GM19238 (cell line): ENCODE measurements around the gene SPCS1.
"Not testable (repeated sequence)": the region's sequence is repeated elsewhere in the genome, so short reads cannot be mapped to it uniquely, and the experiment has no call there.

Source experiments
- DNase-seq: peaks from one replicate; pipeline ENCODE4 v3.0.0; 2011; ENCODE audit warnings: low spot score; ENCODE audit not compliant: insufficient read length

The SPCS1 gene

DNA sequence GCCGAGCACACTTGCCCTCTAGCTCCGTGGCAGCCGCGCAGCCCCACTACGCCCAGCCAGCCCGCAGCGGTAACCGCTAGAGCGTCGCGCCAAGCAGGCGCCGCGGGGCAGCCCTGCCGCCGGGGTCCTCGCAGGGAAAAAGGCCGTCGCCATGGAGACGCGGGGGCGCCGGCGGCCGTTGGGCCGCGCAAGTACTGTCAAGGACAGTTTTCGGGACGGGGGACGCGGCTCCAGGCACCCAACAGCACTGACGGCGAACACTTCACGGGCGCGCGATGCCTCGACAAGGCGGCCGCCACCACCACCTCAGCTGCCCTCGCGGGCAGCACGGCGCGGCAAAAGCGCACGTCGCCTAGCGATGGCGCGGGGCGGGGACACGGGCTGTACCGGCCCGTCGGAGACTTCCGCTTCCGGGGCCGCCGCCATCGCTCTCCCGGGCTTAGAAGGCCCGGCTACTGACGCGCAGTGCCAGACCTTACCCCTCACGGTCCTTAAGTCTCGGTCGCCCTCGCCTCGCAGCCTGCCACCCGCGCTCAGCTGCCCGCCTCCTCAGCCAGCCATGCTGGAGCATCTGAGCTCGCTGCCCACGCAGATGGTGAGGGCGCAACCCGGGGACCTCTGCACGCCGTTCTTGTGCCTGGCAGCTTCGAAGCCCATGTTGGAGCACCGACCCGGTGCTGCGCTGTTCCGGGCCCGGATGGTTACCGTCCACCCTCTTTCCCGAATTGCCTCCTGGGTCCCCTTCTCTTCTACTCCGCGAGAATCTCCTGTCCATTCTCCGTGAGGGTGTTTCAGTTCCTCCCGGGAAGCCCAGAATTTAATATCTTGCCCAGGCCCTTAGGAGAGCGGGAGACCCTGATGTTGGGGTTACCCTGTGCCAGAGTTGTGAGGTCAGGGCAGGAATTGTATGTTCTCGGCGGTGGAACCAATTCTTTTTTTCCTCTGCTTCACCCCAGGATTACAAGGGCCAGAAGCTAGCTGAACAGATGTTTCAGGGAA is at the start of gene SPCS1, which contains the start of gene GLT8D1:
Gene SPCS1 (plus strand): TSS at position 419 of the 999 bp plus-strand sequence. CDS start 141 bp downstream, at position 560.
Gene GLT8D1 (minus strand): TSS at position 104 of the 999 bp plus-strand sequence. CDS start 5,331 bp downstream, outside the sequence.
- peak; percentile 85 for DNase-seq

DNA sequence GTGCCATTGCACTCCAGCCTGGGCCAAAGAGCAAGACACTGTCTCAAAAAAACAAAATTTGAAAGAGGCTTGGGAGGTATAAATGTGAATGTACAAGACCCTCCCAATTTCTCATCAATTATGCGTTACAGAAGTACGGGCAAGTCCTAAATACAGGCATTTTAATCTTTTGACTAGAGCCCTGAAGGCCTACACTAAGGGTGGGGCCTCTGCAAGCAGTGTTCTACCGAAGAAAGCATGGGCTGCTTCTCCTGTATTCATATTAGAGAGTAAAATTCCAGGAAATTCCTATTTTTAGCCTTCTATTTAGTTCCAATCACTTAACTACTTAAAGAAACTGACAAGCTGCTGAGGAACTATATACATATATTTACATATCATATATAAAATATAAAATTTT is 45.9 kb upstream of the SPCS1 start:
- no peak for DNase-seq

GRCh38 chr3:52663098-52663497 is 42.8 kb upstream of the SPCS1 start:
- no peak for DNase-seq

- no peak for DNase-seq
These were observed 35.0 kb upstream of the SPCS1 start for GRCh38 chr3:52670621-52671521.

- no peak for DNase-seq
These were observed 34.2 kb upstream of the SPCS1 start for GRCh38 chr3:52671676-52672075.

DNA sequence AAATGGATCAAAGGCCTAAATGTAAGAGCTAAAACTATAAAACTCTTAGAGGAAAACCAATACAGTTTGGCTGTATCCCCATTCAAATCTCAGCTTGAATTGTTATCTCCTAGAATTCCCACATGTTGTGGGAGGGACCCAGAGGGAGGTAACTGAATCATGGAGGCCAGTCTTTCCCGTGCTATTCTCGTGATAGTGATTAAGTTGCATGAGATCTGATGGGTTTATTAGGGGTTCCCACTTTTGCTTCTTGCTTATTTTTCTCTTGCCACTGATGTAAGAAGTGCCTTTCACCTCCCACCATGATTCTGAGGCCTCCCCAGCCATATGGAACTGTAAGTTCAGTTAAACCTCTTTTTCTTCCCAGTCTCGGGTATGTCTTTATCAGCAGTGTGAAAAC is 29.7 kb upstream of the SPCS1 start:
- DNase-seq: not testable (repeated sequence)

DNA sequence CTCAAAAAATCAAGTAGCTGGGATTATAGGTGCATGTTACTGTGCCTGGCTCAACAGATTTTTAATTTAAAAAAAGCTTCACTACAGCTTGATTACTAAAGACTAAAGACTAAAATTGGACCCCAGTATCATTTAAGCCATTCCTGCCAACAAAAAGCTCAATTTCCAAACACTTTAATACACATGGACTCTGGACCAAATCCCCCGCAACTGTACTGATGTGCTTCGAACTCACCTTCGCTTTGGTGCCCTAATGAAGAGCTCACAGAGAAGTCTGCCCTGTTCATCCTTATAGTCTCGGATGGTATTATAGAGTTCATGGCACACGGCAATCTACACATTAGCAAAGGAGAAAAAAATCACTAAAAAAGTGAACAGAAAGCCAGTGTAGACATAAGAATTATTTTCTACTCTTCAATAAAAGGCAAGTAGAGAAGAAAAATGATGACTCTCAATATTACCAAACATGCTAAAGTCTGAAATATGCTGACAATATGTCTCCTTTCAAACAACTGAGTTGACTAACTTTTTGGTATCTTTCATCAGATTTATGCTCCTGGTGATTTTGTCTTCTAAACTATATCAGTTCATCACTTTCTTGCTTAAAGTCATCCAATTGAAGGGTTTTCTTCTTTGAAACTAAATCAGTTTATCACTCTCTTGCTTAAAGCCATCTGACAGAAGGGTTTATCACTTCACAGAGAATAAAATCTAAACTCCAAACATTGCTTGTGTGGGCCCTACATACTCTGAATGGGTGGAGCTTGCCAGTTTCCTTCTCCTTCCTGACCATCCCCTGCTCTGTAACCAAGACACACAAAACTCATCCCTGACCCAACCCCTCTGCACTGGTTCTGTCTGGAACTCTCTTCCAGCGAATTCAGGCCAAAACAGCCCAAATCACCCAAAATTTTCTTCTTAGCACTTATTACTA is 27.4 kb upstream of the SPCS1 start:
- no peak for DNase-seq

DNA sequence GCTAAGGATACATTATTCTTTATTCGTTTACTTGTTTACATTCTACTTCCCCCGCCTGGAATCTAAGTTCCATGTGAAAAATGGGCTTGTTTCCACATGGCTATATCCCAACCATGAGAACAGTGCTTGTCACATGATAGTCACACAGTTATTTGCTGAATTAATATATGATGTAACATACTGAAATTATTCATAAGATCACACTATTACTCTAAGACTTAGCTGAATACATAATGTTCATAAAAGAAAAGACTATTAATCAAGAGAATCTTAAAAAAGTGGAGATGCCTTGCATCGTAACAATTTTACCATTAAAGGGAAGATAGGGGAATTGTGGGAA is 26.7 kb upstream of the SPCS1 start:
- DNase-seq: no peak

DNA sequence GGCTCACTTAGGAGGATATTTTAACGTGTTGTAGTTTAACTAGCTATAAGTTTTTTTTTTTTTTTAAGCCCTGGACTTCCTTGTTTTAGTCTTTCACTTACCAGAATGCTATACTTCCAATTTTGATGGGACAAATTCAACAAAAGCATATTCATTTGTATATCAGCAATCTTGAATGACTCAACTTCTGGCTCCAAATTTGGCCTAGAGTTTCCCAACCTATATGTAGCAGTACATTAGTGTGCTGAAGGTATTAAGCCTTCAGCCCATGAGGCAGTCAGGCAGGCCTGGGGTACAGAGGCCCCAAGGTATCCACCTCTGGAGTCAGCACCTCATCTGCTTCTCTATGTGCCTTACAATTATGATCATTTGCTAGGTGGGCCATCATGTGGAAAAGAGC is 26.1 kb upstream of the SPCS1 start:
- DNase-seq: no peak

- DNase-seq: no peak
These were observed 24.3 kb upstream of the SPCS1 start for GRCh38 chr3:52681596-52681995.

DNA sequence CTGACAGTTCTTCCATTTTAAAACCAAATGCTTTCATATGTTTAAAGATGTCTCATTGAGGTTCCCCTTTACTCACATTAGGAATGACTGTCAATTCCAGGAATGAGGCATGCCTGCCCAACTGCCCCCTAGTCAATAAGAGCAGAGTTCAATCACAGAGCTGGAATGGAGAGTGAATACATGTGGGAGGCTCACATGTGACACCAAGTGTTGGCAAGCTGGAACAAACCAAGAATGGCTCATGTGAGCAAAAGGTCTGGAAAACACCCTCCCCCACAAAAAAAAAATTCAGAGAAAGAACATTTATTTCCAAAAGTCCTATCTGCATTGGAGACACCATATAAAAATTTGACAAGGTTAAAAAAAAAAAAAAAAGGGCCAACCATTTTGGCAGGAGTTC is 23.9 kb upstream of the SPCS1 start:
- DNase-seq: no peak

DNA sequence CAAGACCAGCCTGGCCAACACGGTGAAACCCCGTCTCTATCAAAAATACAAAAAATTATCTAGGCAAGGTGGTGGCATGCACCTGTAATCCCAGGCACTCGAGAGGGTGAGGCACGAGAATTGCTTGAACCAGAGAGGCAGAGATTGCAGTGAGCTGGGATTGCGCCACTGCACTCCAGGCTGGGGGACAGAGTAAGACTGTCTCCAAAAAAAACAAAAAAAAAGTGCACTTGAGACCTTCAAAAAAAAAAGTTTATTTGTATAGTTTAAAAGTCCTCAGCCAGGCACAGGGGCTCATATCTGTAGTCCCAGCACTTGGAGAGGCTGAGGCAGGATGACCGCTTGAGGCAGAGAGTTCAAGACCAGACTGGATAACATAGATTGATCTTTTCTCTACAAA is 22.3 kb upstream of the SPCS1 start:
- DNase-seq: no peak

GRCh38 chr3:52684184-52684583 is 21.7 kb upstream of the SPCS1 start:
- no peak for DNase-seq

GRCh38 chr3:52685285-52685708 is 20.6 kb upstream of the SPCS1 start:
- DNase-seq: peak; percentile 87

DNA sequence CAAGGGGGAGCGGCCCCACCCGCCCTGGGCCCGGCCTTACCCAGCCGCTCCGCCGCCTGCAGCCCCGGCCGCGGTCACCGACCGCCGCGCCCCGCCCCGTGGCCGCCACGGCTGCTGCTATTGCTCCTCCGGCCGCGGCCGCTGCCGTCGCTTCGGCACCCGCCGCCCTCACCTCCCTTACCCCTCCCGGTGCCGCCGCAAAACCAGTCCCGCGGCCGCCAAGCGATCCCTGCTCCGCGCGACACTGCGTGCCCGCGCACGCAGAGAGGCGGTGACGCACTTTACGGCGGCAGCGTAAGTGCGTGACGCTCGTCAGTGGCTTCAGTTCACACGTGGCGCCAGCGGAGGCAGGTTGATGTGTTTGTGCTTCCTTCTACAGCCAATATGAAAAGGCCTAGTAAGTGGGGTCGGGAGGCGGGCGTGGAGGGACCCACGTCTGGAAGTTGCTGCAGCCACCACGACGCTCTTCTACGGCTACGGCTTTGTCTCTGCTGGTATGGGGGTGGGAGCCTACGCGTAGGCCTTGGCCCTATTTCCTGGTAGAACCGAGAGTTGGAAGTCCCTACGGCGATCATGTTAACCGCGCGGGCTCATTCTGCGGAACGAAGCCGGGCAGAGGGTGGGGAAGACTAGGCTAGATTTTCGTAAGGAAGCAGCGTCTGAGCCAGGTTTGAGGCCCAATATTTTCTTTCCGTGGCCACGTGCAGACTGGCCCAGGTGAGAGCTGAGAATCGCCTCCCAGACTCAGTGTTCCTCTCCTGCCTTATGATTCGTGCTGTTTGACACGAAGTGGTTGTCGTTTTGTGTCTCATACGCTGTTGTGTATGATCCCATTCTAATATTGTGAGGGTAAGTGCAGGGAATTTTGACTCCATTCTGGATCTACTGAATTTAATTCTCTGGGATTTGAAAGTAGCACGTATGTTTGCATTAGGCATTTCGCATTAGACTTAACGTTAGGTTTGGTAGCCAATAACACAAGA is 19.9 kb upstream of the SPCS1 start, which contains the start of the genes GNL3 and PBRM1:
Gene GNL3 (plus strand): TSS at position 324 of the 983 bp plus-strand sequence. CDS start 61 bp downstream, at position 385.
Gene PBRM1 (minus strand): TSS at position 205 of the 983 bp plus-strand sequence.
- DNase-seq: peak; percentile 80

GRCh38 chr3:52688266-52688665 is 17.6 kb upstream of the SPCS1 start:
- DNase-seq: no peak

DNA sequence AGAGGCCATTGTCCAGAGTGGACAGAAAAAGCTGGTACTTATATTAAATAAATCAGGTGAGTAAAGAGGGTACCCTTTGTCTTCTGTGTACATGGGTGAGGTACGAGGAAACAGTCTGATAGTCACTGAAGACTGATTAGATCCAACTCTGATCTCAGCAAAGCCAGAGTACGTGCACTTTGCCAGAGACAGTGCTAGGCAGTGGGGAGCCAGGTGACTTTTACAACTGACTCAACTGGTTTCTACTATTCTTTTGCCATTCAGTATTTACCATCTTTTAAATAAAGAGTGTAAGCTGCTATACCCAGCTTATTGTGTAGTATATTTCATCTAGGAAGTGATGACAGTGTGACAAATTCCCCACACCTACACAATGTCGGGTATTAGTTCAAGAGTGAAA is 16.8 kb upstream of the SPCS1 start:
- DNase-seq: no peak

DNA sequence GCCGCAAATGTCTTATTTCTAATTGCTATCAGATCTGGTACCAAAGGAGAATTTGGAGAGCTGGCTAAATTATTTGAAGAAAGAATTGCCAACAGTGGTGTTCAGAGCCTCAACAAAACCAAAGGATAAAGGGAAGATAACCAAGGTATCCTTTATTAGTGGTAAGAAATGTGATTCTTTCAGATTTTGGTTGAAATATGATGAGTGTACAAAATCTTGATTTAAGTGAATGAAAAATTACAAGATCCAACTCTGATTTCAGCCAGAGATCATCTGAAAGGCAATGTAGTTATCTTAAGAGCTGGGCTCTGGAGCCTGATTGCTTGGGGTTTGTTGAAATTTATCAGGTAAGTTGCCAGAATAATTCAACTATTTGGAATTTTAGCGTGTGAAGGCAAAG is 15.3 kb upstream of the SPCS1 start:
- no peak for DNase-seq

GRCh38 chr3:52693071-52693470 is 12.8 kb upstream of the SPCS1 start:
- no peak for DNase-seq
